Measurements from ENCODE around the gene TMEM236. TPM values are rescaled to one million over a fixed set of nuclear protein-coding genes. Genes with fewer than 3 reads are reported as not detected.
A peak's percentile ranks its signal among the peaks of the same experiment; 100 is the strongest.
"Not testable (repeated sequence)": the region's sequence is repeated elsewhere in the genome, so short reads cannot be mapped to it uniquely, and the experiment has no call there.

Gene TMEM236
- total and polyA plus RNA-seq, 4 donors = 0.37 to 2.1 (median 0.70) TPM

DNA sequence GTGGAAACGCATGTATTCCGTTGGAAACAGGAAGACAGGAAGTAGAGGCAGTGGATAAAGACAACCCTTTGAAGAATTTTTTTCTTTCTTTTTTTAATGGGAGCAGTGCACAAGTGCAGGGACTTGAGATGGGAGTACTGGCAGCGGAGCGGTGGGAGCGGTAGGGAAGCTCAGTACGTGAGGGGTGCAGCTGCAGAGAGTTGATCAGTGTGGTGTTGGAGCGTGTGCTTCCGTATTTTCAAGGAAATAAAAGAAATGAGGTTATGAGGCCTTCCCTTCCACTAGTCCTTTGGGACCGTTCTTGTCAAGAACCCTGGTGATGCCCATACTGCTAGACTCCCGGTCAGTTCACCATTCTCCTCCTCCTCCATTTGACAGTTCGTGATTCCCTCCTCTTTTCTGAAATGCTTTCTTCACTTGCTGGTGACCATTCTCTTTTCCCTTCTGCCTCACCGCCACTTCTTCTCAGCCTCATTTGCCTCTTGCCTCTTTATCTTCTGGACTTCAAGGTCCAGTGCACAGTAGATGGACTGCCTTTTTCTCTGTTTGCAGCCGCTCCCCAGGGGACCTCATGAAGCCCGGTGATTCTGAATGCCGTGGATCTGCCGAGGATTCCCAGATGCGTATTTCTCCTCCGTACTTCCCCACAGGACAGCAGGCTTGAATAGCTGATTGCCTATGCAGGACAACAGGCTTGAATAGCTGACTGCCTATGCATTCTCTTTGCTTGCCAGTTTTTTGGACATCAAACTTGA is 39.1 kb upstream of the TMEM236 start:
- Histone ChIP-seq H3K4me3 (no peak overlapping the region), H3K9me3 (ENCODE audit: control insufficient read depth in 4 of 4, insufficient read depth in 3 of 4, low read length in 3 of 4) (no peaks in the 10 kb centered on the region), H3K4me1 (ENCODE audit: control insufficient read depth in 5 of 5, insufficient read depth in 5 of 5, low read length in 5 of 5) (peaks cover 0 to 7% (median 0%) of the 10 kb centered on the region in 5 donors), H3K27me3 (ENCODE audit: control insufficient read depth in 3 of 3, insufficient read depth in 3 of 3, low read length in 2 of 3) (no peaks in the 10 kb centered on the region), H3K36me3 (ENCODE audit: control insufficient read depth in 4 of 4, insufficient read depth in 4 of 4, low read length in 4 of 4) (peaks cover 14 to 53% (median 28%) of the 10 kb centered on the region in 4 donors), H3K9ac (ENCODE audit: insufficient read depth in 1 of 2, low read length in 2 of 2) (no peak overlapping the region), H3K27ac (ENCODE audit: low read depth in 1 of 2, low read length in 1 of 2) (peak overlapping the region in 1 of 2 donors; percentile 4)
- DNase-seq (no peak), ATAC-seq (ENCODE audit: insufficient read depth, low FRiP score) (no peak)
- TF ChIP-seq, protein P1, sequence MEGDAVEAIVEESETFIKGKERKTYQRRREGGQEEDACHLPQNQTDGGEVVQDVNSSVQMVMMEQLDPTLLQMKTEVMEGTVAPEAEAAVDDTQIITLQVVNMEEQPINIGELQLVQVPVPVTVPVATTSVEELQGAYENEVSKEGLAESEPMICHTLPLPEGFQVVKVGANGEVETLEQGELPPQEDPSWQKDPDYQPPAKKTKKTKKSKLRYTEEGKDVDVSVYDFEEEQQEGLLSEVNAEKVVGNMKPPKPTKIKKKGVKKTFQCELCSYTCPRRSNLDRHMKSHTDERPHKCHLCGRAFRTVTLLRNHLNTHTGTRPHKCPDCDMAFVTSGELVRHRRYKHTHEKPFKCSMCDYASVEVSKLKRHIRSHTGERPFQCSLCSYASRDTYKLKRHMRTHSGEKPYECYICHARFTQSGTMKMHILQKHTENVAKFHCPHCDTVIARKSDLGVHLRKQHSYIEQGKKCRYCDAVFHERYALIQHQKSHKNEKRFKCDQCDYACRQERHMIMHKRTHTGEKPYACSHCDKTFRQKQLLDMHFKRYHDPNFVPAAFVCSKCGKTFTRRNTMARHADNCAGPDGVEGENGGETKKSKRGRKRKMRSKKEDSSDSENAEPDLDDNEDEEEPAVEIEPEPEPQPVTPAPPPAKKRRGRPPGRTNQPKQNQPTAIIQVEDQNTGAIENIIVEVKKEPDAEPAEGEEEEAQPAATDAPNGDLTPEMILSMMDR (IDR thresholded peaks at IDR 0.05; ENCODE audit: control extremely low read depth, extremely low read depth) = no peak
- WGBS, 2 donors = 91 to 92% methylated on average over 18 of the region's 18 CpGs

DNA sequence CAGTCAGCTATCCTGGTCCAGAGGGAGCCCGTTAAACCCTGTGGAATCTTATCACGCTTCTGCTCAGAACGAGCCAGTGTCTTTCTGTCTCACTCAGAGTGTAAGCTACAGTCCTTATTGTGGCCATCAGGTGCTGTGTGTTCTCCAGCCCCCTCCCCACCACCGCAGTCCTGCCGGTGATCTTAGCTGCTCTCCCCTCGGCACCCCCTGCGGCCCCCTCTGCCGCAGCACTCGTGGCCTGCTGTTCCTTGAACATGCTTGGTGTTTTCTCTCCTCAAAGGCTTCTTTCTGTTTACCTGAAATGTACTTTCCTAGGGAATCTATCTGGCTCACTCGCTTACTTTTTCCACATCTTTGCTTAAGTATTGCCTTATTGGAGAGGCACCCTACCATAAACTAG is 38.2 kb upstream of the TMEM236 start:
- no peak for ATAC-seq (ENCODE audit: insufficient read depth, low FRiP score)
- H3K4me3 ChIP-seq = no peak overlapping the region
- no peak overlapping the region for H3K27ac ChIP-seq (ENCODE audit: low read depth in 1 of 2, low read length in 1 of 2)
- peaks cover 0 to 7% (median 0%) of the 10 kb centered on the region in 5 donors for H3K4me1 ChIP-seq (ENCODE audit: control insufficient read depth in 5 of 5, insufficient read depth in 5 of 5, low read length in 5 of 5)
- H3K27me3 ChIP-seq (ENCODE audit: control insufficient read depth in 3 of 3, insufficient read depth in 3 of 3, low read length in 2 of 3) = no peaks in the 10 kb centered on the region
- TF ChIP-seq, protein P1 (IDR thresholded peaks at IDR 0.05; ENCODE audit: control extremely low read depth, extremely low read depth) = no peak
- DNase-seq = no peak
- peaks cover 12 to 50% (median 27%) of the 10 kb centered on the region in 4 donors for H3K36me3 ChIP-seq (ENCODE audit: control insufficient read depth in 4 of 4, insufficient read depth in 4 of 4, low read length in 4 of 4)
- no peak overlapping the region for H3K9ac ChIP-seq (ENCODE audit: insufficient read depth in 1 of 2, low read length in 2 of 2)
- 96 to 98% methylated on average over 10 of the region's 10 CpGs for WGBS, 2 donors
- H3K9me3 ChIP-seq (ENCODE audit: control insufficient read depth in 4 of 4, insufficient read depth in 3 of 4, low read length in 3 of 4) = no peaks in the 10 kb centered on the region

DNA sequence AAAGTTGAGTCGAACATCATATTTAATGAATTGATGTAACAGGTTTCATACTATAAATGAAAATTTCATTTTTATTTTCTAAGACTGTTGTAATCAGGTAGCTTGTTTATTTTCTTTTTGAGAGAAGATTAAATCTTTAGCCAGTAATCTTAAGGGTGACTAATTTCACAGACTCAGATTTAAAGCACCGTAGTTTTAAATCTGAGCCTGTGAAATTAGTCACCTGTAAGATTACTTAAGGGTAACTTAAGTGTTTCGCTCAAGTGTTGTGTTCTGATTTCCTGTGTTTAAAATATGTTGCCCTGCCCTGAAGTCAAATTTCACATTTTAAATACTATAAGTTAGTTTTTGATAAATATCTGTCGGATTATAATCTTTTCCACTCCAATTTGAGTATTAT is 35.8 kb upstream of the TMEM236 start:
- no peak for ATAC-seq (ENCODE audit: insufficient read depth, low FRiP score)
- no peak overlapping the region for H3K9ac ChIP-seq (ENCODE audit: insufficient read depth in 1 of 2, low read length in 2 of 2)
- DNase-seq = no peak

GRCh38 chr10:17722317-17723014 is 29.5 kb upstream of the TMEM236 start:
- not testable (repeated sequence) for H3K4me1 ChIP-seq (ENCODE audit: control insufficient read depth in 5 of 5, insufficient read depth in 5 of 5, low read length in 5 of 5); DNase-seq; H3K27me3 ChIP-seq (ENCODE audit: control insufficient read depth in 3 of 3, insufficient read depth in 3 of 3, low read length in 2 of 3); H3K4me3 ChIP-seq; ATAC-seq (ENCODE audit: insufficient read depth, low FRiP score); H3K36me3 ChIP-seq (ENCODE audit: control insufficient read depth in 4 of 4, insufficient read depth in 4 of 4, low read length in 4 of 4); H3K9me3 ChIP-seq (ENCODE audit: control insufficient read depth in 4 of 4, insufficient read depth in 3 of 4, low read length in 3 of 4); H3K9ac ChIP-seq (ENCODE audit: insufficient read depth in 1 of 2, low read length in 2 of 2); H3K27ac ChIP-seq (ENCODE audit: low read depth in 1 of 2, low read length in 1 of 2)
- 90 to 92% methylated on average over 23 to 24 of the region's 25 CpGs for WGBS, 2 donors

More for the DNA sequence above, 35.8 kb upstream of the TMEM236 start:
- Histone ChIP-seq H3K4me3 (no peak overlapping the region), H3K36me3 (ENCODE audit: control insufficient read depth in 4 of 4, insufficient read depth in 4 of 4, low read length in 4 of 4) (peaks cover 10 to 33% (median 20%) of the 10 kb centered on the region in 4 donors), H3K27ac (ENCODE audit: low read depth in 1 of 2, low read length in 1 of 2) (no peak overlapping the region), H3K4me1 (ENCODE audit: control insufficient read depth in 5 of 5, insufficient read depth in 5 of 5, low read length in 5 of 5) (peaks cover 0 to 7% (median 0%) of the 10 kb centered on the region in 5 donors), H3K9me3 (ENCODE audit: control insufficient read depth in 4 of 4, insufficient read depth in 3 of 4, low read length in 3 of 4) (no peaks in the 10 kb centered on the region), H3K27me3 (ENCODE audit: control insufficient read depth in 3 of 3, insufficient read depth in 3 of 3, low read length in 2 of 3) (no peaks in the 10 kb centered on the region)
- WGBS, 2 donors = 76 to 91% methylated on average over 4 of the region's 4 CpGs
- TF ChIP-seq, protein P1 (IDR thresholded peaks at IDR 0.05; ENCODE audit: control extremely low read depth, extremely low read depth) = no peak

Measured in lung (tissue), 12 donors.